ENCODE measurements around the gene PDZD2. TPM values are rescaled to one million over a fixed set of nuclear protein-coding genes. Genes with fewer than 3 reads are reported as not detected.

PDZD2 gene
- total RNA-seq, 1 experiment from 2014 or later = 0.37 TPM

GRCh38 chr5:31750215-31750614 lies 111.3 kb downstream of the PDZD2 start:
- Histone ChIP-seq H3K79me2 (ENCODE audit: insufficient read depth, low read length) (no peaks in the 10 kb centered on the region), H3K27me3 (ENCODE audit: insufficient read depth, low read length) (0 out of 2 replicates have a peak, but pooled peaks cover 4% of the 10 kb centered on the region), H3K4me3 (replicated peaks in 1 of 2; ENCODE audit: low read depth in 1 of 2, low read length in 2 of 2) (no peak overlapping the region), H3K9me2 (ENCODE audit: insufficient read depth) (no peaks in the 10 kb centered on the region), H3K4me1 (ENCODE audit: control insufficient read depth in 1 of 2, insufficient read depth in 2 of 2, low read length in 2 of 2) (no peaks in the 10 kb centered on the region), H3K27ac (ENCODE audit: low read depth, low read length) (no peak overlapping the region), H4K20me1 (ENCODE audit: insufficient read depth) (no peaks in the 10 kb centered on the region), H2AFZ (ENCODE audit: low read depth, low read length, poor library complexity, severe bottlenecking) (no peak overlapping the region), H3K4me2 (ENCODE audit: low read length) (no peak overlapping the region), H3K36me3 (ENCODE audit: control insufficient read depth in 1 of 2, insufficient read depth in 2 of 2, low read length in 2 of 2) (no peaks in the 10 kb centered on the region), H3K9ac (ENCODE audit: low read length) (no peak overlapping the region), H3K9me3 (ENCODE audit: control insufficient read depth in 1 of 2, insufficient read depth in 1 of 2, low read depth in 1 of 2, low read length in 2 of 2) (no peaks in the 10 kb centered on the region)
- TF ChIP-seq ZNF274 (IDR thresholded peaks at IDR 0.05; ENCODE audit: low read depth, low read length) = no peak
- no peak for TF ChIP-seq POLR2AphosphoS5 (IDR thresholded peaks at IDR 0.05; ENCODE audit: low read depth, low read length)
- no peak for TF ChIP-seq FOSL1 (IDR thresholded peaks at IDR 0.05; ENCODE audit: low read depth)
- no peak for TF ChIP-seq POLR2A (IDR thresholded peaks at IDR 0.05; ENCODE audit: borderline replicate concordance, extremely low read depth, insufficient read depth, insufficient read length)
- no peak for TF ChIP-seq REST (IDR thresholded peaks at IDR 0.05; ENCODE audit: low read depth)
- no peak for TF ChIP-seq SIN3A (IDR thresholded peaks at IDR 0.05; ENCODE audit: low read depth)
- no peak for TF ChIP-seq EZH2phosphoT487 (IDR thresholded peaks at IDR 0.05; ENCODE audit: borderline replicate concordance)
- no peak for TF ChIP-seq RAD21 (IDR thresholded peaks at IDR 0.05; ENCODE audit: low read depth)
- TF ChIP-seq SP1 (IDR thresholded peaks at IDR 0.05; ENCODE audit: low read depth) = no peak
- no peak for TF ChIP-seq SRF (IDR thresholded peaks at IDR 0.05; ENCODE audit: low read depth)
- no peak for TF ChIP-seq ZFX (IDR thresholded peaks at IDR 0.05)
- TF ChIP-seq TCF7L2 (IDR thresholded peaks at IDR 0.05; ENCODE audit: borderline replicate concordance, extremely low read depth, insufficient read depth, insufficient read length) = no peak
- no peak for TF ChIP-seq EZH2 (IDR thresholded peaks at IDR 0.05)
- TF ChIP-seq, protein P1, sequence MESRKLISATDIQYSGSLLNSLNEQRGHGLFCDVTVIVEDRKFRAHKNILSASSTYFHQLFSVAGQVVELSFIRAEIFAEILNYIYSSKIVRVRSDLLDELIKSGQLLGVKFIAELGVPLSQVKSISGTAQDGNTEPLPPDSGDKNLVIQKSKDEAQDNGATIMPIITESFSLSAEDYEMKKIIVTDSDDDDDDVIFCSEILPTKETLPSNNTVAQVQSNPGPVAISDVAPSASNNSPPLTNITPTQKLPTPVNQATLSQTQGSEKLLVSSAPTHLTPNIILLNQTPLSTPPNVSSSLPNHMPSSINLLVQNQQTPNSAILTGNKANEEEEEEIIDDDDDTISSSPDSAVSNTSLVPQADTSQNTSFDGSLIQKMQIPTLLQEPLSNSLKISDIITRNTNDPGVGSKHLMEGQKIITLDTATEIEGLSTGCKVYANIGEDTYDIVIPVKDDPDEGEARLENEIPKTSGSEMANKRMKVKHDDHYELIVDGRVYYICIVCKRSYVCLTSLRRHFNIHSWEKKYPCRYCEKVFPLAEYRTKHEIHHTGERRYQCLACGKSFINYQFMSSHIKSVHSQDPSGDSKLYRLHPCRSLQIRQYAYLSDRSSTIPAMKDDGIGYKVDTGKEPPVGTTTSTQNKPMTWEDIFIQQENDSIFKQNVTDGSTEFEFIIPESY (IDR thresholded peaks at IDR 0.05; ENCODE audit: extremely low read depth, insufficient replicate concordance, low read length) = no peak
- TF ChIP-seq EGR1 (IDR thresholded peaks at IDR 0.05; ENCODE audit: low read depth) = no peak
- no peak for TF ChIP-seq CTCF (IDR thresholded peaks at IDR 0.05 in 2 of 3, conservative IDR thresholded peaks at IDR 0.05 in 1 of 3; ENCODE audit: borderline replicate concordance in 1 of 3, insufficient read depth in 1 of 3, low read depth in 2 of 3, low read length in 2 of 3)
- TF ChIP-seq YY1 (IDR thresholded peaks at IDR 0.05; ENCODE audit: extremely low read depth, insufficient replicate concordance, low read depth, low read length) = no peak
- no peak for DNase-seq (ENCODE audit: low read depth, low spot score)
- no peak for ATAC-seq
- ChIA-PET RAD21 (ENCODE audit: low non-redundant PET in 1 of 2, low total read pairs in 2 of 2, uncharacterized antibody in 2 of 2, unreplicated experiment in 2 of 2) (no interaction called here), CTCF (no interaction called here), POLR2A (no interaction called here)
- intact Hi-C loops (cut with micrococcal nuclease) = no loop called here
- BruUV-seq (replicated peaks) = no TSS peak
